ENCODE data around the gene ELK3. TPM values are rescaled to one million over a fixed set of nuclear protein-coding genes. Genes with fewer than 3 reads are reported as not detected.

The ELK3 gene
- total RNA-seq, 2 donors from 2014 or later: 17.1 to 18.1 TPM

- Mint-ChIP-seq H3K4me1 (peaks cover 22% of the 10 kb centered on the region), H3K27me3 (ENCODE audit: insufficient read depth) (no peaks in the 10 kb centered on the region)
- H3K9ac ChIP-seq (ENCODE audit: extremely low read depth, low read length, poor library complexity, severe bottlenecking): no peak overlapping the region
These were observed 17.8 kb downstream of the ELK3 start for GRCh38 chr12:96211988-96212387.

GRCh38 chr12:96212456-96213375, 18.5 kb downstream of the ELK3 start:
- H3K27ac Mint-ChIP-seq: no peak overlapping the region
- no peaks in the 10 kb centered on the region for H3K4me1 ChIP-seq (ENCODE audit: control insufficient read depth, insufficient read depth, low read length)
- H3K36me3 ChIP-seq (ENCODE audit: control insufficient read depth, insufficient read depth, low read length): no peaks in the 10 kb centered on the region
- H3K27me3 Mint-ChIP-seq (ENCODE audit: insufficient read depth): no peaks in the 10 kb centered on the region
- peak; percentile 35 for DNase-seq
- 95 to 98% methylated on average over 7 to 8 of the region's 10 CpGs for WGBS, 2 experiments (ENCODE audit: insufficient coverage in 1 of 2, insufficient read length in 1 of 2)
- H3K9ac ChIP-seq (ENCODE audit: extremely low read depth, low read length, poor library complexity, severe bottlenecking): no peak overlapping the region
- no peak overlapping the region for H3K27ac ChIP-seq (ENCODE audit: low read depth, low read length)
- H3K9me3 ChIP-seq (ENCODE audit: control insufficient read depth, low read length): no peaks in the 10 kb centered on the region
- H3K36me3 Mint-ChIP-seq (ENCODE audit: low read depth): no peaks in the 10 kb centered on the region
- no peak for TF ChIP-seq CTCF (conservative IDR thresholded peaks at IDR 0.05)
- no peaks in the 10 kb centered on the region for H3K9me3 Mint-ChIP-seq
- peaks cover 22% of the 10 kb centered on the region for H3K4me1 Mint-ChIP-seq
- H3K27me3 ChIP-seq (ENCODE audit: control insufficient read depth, insufficient read depth, low read length, poor library complexity, severe bottlenecking): no peaks in the 10 kb centered on the region
- no peak overlapping the region for H3K4me3 Mint-ChIP-seq
- no peak overlapping the region for H3K4me3 ChIP-seq (ENCODE audit: low read length)

More at GRCh38 chr12:96211988-96212387, 17.8 kb downstream of the ELK3 start:
- no peaks in the 10 kb centered on the region for H3K36me3 ChIP-seq (ENCODE audit: control insufficient read depth, insufficient read depth, low read length)
- H3K4me3 ChIP-seq (ENCODE audit: low read length): no peak overlapping the region
- no peaks in the 10 kb centered on the region for H3K9me3 Mint-ChIP-seq
- H3K27me3 ChIP-seq (ENCODE audit: control insufficient read depth, insufficient read depth, low read length, poor library complexity, severe bottlenecking): no peaks in the 10 kb centered on the region
- no peak for DNase-seq
- WGBS, 2 experiments (ENCODE audit: insufficient coverage in 1 of 2, insufficient read length in 1 of 2): 89 to 94% methylated on average over 2 to 3 of the region's 3 CpGs
- H3K9me3 ChIP-seq (ENCODE audit: control insufficient read depth, low read length): no peaks in the 10 kb centered on the region
- no peak for TF ChIP-seq CTCF (conservative IDR thresholded peaks at IDR 0.05)
- H3K36me3 Mint-ChIP-seq (ENCODE audit: low read depth): no peaks in the 10 kb centered on the region
- no peak overlapping the region for H3K27ac ChIP-seq (ENCODE audit: low read depth, low read length)
- no peak overlapping the region for H3K27ac Mint-ChIP-seq
- H3K4me1 ChIP-seq (ENCODE audit: control insufficient read depth, insufficient read depth, low read length): no peaks in the 10 kb centered on the region
- no peak overlapping the region for H3K4me3 Mint-ChIP-seq

GRCh38 chr12:96213869-96214268, 19.7 kb downstream of the ELK3 start:
- Histone ChIP-seq H3K27ac (ENCODE audit: low read depth, low read length) (no peak overlapping the region), H3K4me1 (ENCODE audit: control insufficient read depth, insufficient read depth, low read length) (no peaks in the 10 kb centered on the region), H3K27me3 (ENCODE audit: control insufficient read depth, insufficient read depth, low read length, poor library complexity, severe bottlenecking) (no peaks in the 10 kb centered on the region), H3K36me3 (ENCODE audit: control insufficient read depth, insufficient read depth, low read length) (no peaks in the 10 kb centered on the region), H3K9me3 (ENCODE audit: control insufficient read depth, low read length) (no peaks in the 10 kb centered on the region), H3K4me3 (ENCODE audit: low read length) (no peak overlapping the region), H3K9ac (ENCODE audit: extremely low read depth, low read length, poor library complexity, severe bottlenecking) (no peak overlapping the region)
- WGBS, 2 experiments (ENCODE audit: insufficient coverage in 1 of 2, insufficient read length in 1 of 2): 81 to 93% methylated on average over 3 to 7 of the region's 7 CpGs
- peak; percentile 31 for DNase-seq
- no peak overlapping the region for H3K27ac Mint-ChIP-seq
- H3K4me3 Mint-ChIP-seq: no peak overlapping the region
- H3K4me1 Mint-ChIP-seq: peaks cover 18% of the 10 kb centered on the region
- H3K9me3 Mint-ChIP-seq: no peaks in the 10 kb centered on the region
- H3K27me3 Mint-ChIP-seq (ENCODE audit: insufficient read depth): no peaks in the 10 kb centered on the region
- no peak for TF ChIP-seq CTCF (conservative IDR thresholded peaks at IDR 0.05)
- H3K36me3 Mint-ChIP-seq (ENCODE audit: low read depth): no peaks in the 10 kb centered on the region

Measured in endodermal cell (in vitro differentiated cells).